Measurements from ENCODE around the gene PGC.

Gene PGC

GRCh38 chr6:41733707-41734665 is 13.2 kb downstream of the PGC start:
- in situ Hi-C loops (cut with HindIII; ENCODE audit: low pct_ligation_motif_present, low pct_unique_long_range_greater_than_20kb, low sequenced_read_pairs) = no loop called here
- peak; percentile 83 for DNase-seq

GRCh38 chr6:41733360-41733706 is 13.9 kb downstream of the PGC start:
- in situ Hi-C loops (cut with HindIII; ENCODE audit: low pct_ligation_motif_present, low pct_unique_long_range_greater_than_20kb, low sequenced_read_pairs) = no loop called here
- DNase-seq = no peak

GRCh38 chr6:41732591-41733359 is 14.4 kb downstream of the PGC start:
- DNase-seq = peak; percentile 38
- in situ Hi-C loops (cut with HindIII; ENCODE audit: low pct_ligation_motif_present, low pct_unique_long_range_greater_than_20kb, low sequenced_read_pairs) = no loop called here

- in situ Hi-C loops (cut with HindIII; ENCODE audit: low pct_ligation_motif_present, low pct_unique_long_range_greater_than_20kb, low sequenced_read_pairs) = no loop called here
- no peak for DNase-seq
Measured at GRCh38 chr6:41732149-41732548, 15.0 kb downstream of the PGC start.

- in situ Hi-C loops (cut with HindIII; ENCODE audit: low pct_ligation_motif_present, low pct_unique_long_range_greater_than_20kb, low sequenced_read_pairs) = no loop called here
- DNase-seq = no peak
Measured at GRCh38 chr6:41731561-41732086, 15.6 kb downstream of the PGC start.

- no peak for DNase-seq
Measured at GRCh38 chr6:41730531-41731436, 16.4 kb downstream of the PGC start.

GRCh38 chr6:41729624-41730023 is 17.6 kb downstream of the PGC start:
- no peak for DNase-seq
- in situ Hi-C loops (cut with HindIII; ENCODE audit: low pct_ligation_motif_present, low pct_unique_long_range_greater_than_20kb, low sequenced_read_pairs) = no loop called here

More at GRCh38 chr6:41730531-41731436, 16.4 kb downstream of the PGC start:
- in situ Hi-C loops (cut with HindIII; ENCODE audit: low pct_ligation_motif_present, low pct_unique_long_range_greater_than_20kb, low sequenced_read_pairs) = no loop called here

GRCh38 chr6:41728954-41729353 is 18.2 kb downstream of the PGC start:
- in situ Hi-C loops (cut with HindIII; ENCODE audit: low pct_ligation_motif_present, low pct_unique_long_range_greater_than_20kb, low sequenced_read_pairs) = no loop called here
- DNase-seq = no peak

GRCh38 chr6:41728073-41728936 is 18.9 kb downstream of the PGC start:
- no peak for DNase-seq
- in situ Hi-C loops (cut with HindIII; ENCODE audit: low pct_ligation_motif_present, low pct_unique_long_range_greater_than_20kb, low sequenced_read_pairs) = no loop called here

GRCh38 chr6:41727705-41728072 is 19.5 kb downstream of the PGC start:
- no peak for DNase-seq
- in situ Hi-C loops (cut with HindIII; ENCODE audit: low pct_ligation_motif_present, low pct_unique_long_range_greater_than_20kb, low sequenced_read_pairs) = no loop called here

GRCh38 chr6:41726876-41727275 is 20.3 kb downstream of the PGC start:
- in situ Hi-C loops (cut with HindIII; ENCODE audit: low pct_ligation_motif_present, low pct_unique_long_range_greater_than_20kb, low sequenced_read_pairs) = no loop called here
- no peak for DNase-seq

- DNase-seq = no peak
- in situ Hi-C loops (cut with HindIII; ENCODE audit: low pct_ligation_motif_present, low pct_unique_long_range_greater_than_20kb, low sequenced_read_pairs) = no loop called here
Measured at GRCh38 chr6:41724586-41725501, 22.4 kb downstream of the PGC start.

- no peak for DNase-seq
- in situ Hi-C loops (cut with HindIII; ENCODE audit: low pct_ligation_motif_present, low pct_unique_long_range_greater_than_20kb, low sequenced_read_pairs) = no loop called here
Measured at GRCh38 chr6:41724228-41724580, 23.0 kb downstream of the PGC start.

GRCh38 chr6:41723530-41724227 is 23.5 kb downstream of the PGC start:
- peak; percentile 81 for DNase-seq
- in situ Hi-C loops (cut with HindIII; ENCODE audit: low pct_ligation_motif_present, low pct_unique_long_range_greater_than_20kb, low sequenced_read_pairs) = no loop called here

- DNase-seq = no peak
- in situ Hi-C loops (cut with HindIII; ENCODE audit: low pct_ligation_motif_present, low pct_unique_long_range_greater_than_20kb, low sequenced_read_pairs) = no loop called here
Measured at GRCh38 chr6:41722969-41723529, 24.1 kb downstream of the PGC start.

GRCh38 chr6:41721414-41721813 is 25.8 kb downstream of the PGC start:
- DNase-seq = no peak
- in situ Hi-C loops (cut with HindIII; ENCODE audit: low pct_ligation_motif_present, low pct_unique_long_range_greater_than_20kb, low sequenced_read_pairs) = no loop called here

All from ACHN (cell line).